Gastroesophageal sphincter (tissue), 3 donors: Measurements from ENCODE around the gene CERS3.

Experiments used
- EP300 ChIP-seq: sonication (generic); formaldehyde crosslinking; IDR thresholded peaks from one replicate; pipeline ENCODE4 v1.6.1; 2017; ENCODE audit warnings: antibody characterized with exemption, mild to moderate bottlenecking
- POLR2A ChIP-seq, 2 donors: fragments of 450-650 bp; IDR thresholded peaks; one replicate each; pipeline ENCODE4 v1.6.1; 2017; ENCODE audit warnings: antibody characterized with exemption in 2 of 2, mild to moderate bottlenecking in 2 of 2, moderate library complexity in 1 of 2
- TF ChIP-seq, protein P1 (sequence below), 4 experiments: fragments of 200-600 bp in 2 of 4; fragments of 450-650 bp in 2 of 4; sonication (generic) in 1 of 4; IDR thresholded peaks; one replicate each; pipeline ENCODE4 v1.5.1; 2017 to 2019; ENCODE audit warnings: antibody characterized with exemption in 4 of 4, mild to moderate bottlenecking in 2 of 4, moderate library complexity in 2 of 4

DNA sequence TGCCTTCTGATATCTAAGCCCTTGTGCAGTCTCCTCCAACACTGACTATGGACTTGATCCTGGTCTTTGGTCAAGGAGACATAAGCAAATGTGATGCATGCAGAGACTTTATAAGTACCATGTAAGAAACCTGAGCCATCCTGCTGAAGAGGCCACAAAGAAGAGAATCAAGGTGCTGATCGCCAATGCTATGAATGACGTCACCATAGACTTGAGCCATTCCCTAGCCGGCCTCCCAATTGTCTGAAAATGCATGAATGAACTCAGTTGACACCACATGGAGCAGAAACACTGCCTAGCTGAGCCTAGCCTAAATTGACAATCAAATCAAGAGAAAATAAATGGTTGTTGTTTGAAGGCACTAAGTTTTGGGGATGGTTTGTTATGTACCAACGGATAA is 51.9 kb downstream of the CERS3 start:
- TF ChIP-seq, protein P1, sequence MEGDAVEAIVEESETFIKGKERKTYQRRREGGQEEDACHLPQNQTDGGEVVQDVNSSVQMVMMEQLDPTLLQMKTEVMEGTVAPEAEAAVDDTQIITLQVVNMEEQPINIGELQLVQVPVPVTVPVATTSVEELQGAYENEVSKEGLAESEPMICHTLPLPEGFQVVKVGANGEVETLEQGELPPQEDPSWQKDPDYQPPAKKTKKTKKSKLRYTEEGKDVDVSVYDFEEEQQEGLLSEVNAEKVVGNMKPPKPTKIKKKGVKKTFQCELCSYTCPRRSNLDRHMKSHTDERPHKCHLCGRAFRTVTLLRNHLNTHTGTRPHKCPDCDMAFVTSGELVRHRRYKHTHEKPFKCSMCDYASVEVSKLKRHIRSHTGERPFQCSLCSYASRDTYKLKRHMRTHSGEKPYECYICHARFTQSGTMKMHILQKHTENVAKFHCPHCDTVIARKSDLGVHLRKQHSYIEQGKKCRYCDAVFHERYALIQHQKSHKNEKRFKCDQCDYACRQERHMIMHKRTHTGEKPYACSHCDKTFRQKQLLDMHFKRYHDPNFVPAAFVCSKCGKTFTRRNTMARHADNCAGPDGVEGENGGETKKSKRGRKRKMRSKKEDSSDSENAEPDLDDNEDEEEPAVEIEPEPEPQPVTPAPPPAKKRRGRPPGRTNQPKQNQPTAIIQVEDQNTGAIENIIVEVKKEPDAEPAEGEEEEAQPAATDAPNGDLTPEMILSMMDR (IDR thresholded peaks at IDR 0.05) = no peak
- TF ChIP-seq POLR2A (IDR thresholded peaks at IDR 0.05) = no peak
- no peak for TF ChIP-seq EP300
